ENCODE data around the gene MAGOHB.
A peak's percentile ranks its signal among the peaks of the same experiment; 100 is the strongest.

MAGOHB gene

GRCh38 chr12:10633541-10633940 is 20.1 kb upstream of the MAGOHB start:
- Histone ChIP-seq H2BK5ac (ENCODE audit: low read length) (no peak overlapping the region), H3K36me3 (ENCODE audit: control insufficient read depth, insufficient read depth, low read length) (no peaks in the 10 kb centered on the region), H2BK120ac (ENCODE audit: low read depth, low read length) (no peak overlapping the region), H3K9ac (ENCODE audit: low read length) (no peak overlapping the region), H3K4me1 (ENCODE audit: control insufficient read depth, low read depth, low read length) (no peaks in the 10 kb centered on the region), H4K5ac (ENCODE audit: low read length) (no peak overlapping the region), H4K8ac (ENCODE audit: low read depth, low read length) (no peak overlapping the region), H3K23ac (ENCODE audit: low read length) (no peak overlapping the region), H2BK15ac (replicated peaks; ENCODE audit: low read depth) (no peak overlapping the region), H3K56ac (ENCODE audit: low read length) (no peak overlapping the region), H3K79me1 (ENCODE audit: low read length) (no peaks in the 10 kb centered on the region), H3K27ac (ENCODE audit: low read depth, low read length) (no peak overlapping the region), H3K79me2 (ENCODE audit: control insufficient read depth, insufficient read depth, low read length) (no peaks in the 10 kb centered on the region), H3K4me3 (ENCODE audit: low read length) (no peak overlapping the region), H3K27me3 (ENCODE audit: insufficient read depth, low read length, poor library complexity) (no peaks in the 10 kb centered on the region), H2AK5ac (ENCODE audit: low read length) (no peak overlapping the region), H3K4me2 (ENCODE audit: low read length) (no peak overlapping the region), H3K18ac (ENCODE audit: low read length) (no peak overlapping the region), H3K4ac (ENCODE audit: low read depth, low read length) (no peak overlapping the region)
- WGBS (ENCODE audit: extremely low coverage, insufficient coverage, low lambda C conversion rate): no CpG with 5 or more reads among the region's 3 CpGs
- DNase-seq: no peak

GRCh38 chr12:10632226-10632625 is 18.8 kb upstream of the MAGOHB start:
- no peak overlapping the region for H3K4ac ChIP-seq (ENCODE audit: low read depth, low read length)
- H3K4me3 ChIP-seq (ENCODE audit: low read length): no peak overlapping the region
- H4K5ac ChIP-seq (ENCODE audit: low read length): no peak overlapping the region
- H3K79me1 ChIP-seq (ENCODE audit: low read length): no peaks in the 10 kb centered on the region
- no peak overlapping the region for H2BK120ac ChIP-seq (ENCODE audit: low read depth, low read length)
- no peak overlapping the region for H3K23ac ChIP-seq (ENCODE audit: low read length)
- no peaks in the 10 kb centered on the region for H3K27me3 ChIP-seq (ENCODE audit: insufficient read depth, low read length, poor library complexity)
- no peak overlapping the region for H2BK5ac ChIP-seq (ENCODE audit: low read length)
- no peak overlapping the region for H3K9ac ChIP-seq (ENCODE audit: low read length)
- H3K4me2 ChIP-seq (ENCODE audit: low read length): no peak overlapping the region
- H3K4me1 ChIP-seq (ENCODE audit: control insufficient read depth, low read depth, low read length): no peaks in the 10 kb centered on the region
- no peaks in the 10 kb centered on the region for H3K79me2 ChIP-seq (ENCODE audit: control insufficient read depth, insufficient read depth, low read length)
- no peak overlapping the region for H3K27ac ChIP-seq (ENCODE audit: low read depth, low read length)
- H3K18ac ChIP-seq (ENCODE audit: low read length): no peak overlapping the region
- no peaks in the 10 kb centered on the region for H3K36me3 ChIP-seq (ENCODE audit: control insufficient read depth, insufficient read depth, low read length)
- no peak overlapping the region for H4K8ac ChIP-seq (ENCODE audit: low read depth, low read length)
- no peak overlapping the region for H2AK5ac ChIP-seq (ENCODE audit: low read length)
- H3K56ac ChIP-seq (ENCODE audit: low read length): no peak overlapping the region
- DNase-seq: peak; percentile 73
- no peak overlapping the region for H2BK15ac ChIP-seq (replicated peaks; ENCODE audit: low read depth)

GRCh38 chr12:10624605-10625004 is 11.2 kb upstream of the MAGOHB start:
- Histone ChIP-seq H2BK120ac (ENCODE audit: low read depth, low read length) (no peak overlapping the region), H3K4me1 (ENCODE audit: control insufficient read depth, low read depth, low read length) (no peaks in the 10 kb centered on the region), H3K9ac (ENCODE audit: low read length) (no peak overlapping the region), H3K4me3 (ENCODE audit: low read length) (no peak overlapping the region), H3K4me2 (ENCODE audit: low read length) (no peak overlapping the region), H3K4ac (ENCODE audit: low read depth, low read length) (no peak overlapping the region), H3K27ac (ENCODE audit: low read depth, low read length) (no peak overlapping the region), H3K56ac (ENCODE audit: low read length) (no peak overlapping the region), H2AK5ac (ENCODE audit: low read length) (no peak overlapping the region), H2BK15ac (replicated peaks; ENCODE audit: low read depth) (no peak overlapping the region), H3K18ac (ENCODE audit: low read length) (no peak overlapping the region), H4K5ac (ENCODE audit: low read length) (no peak overlapping the region), H2BK5ac (ENCODE audit: low read length) (no peak overlapping the region), H3K23ac (ENCODE audit: low read length) (no peak overlapping the region), H3K27me3 (ENCODE audit: insufficient read depth, low read length, poor library complexity) (no peaks in the 10 kb centered on the region), H3K79me1 (ENCODE audit: low read length) (no peaks in the 10 kb centered on the region), H3K79me2 (ENCODE audit: control insufficient read depth, insufficient read depth, low read length) (no peaks in the 10 kb centered on the region), H3K36me3 (ENCODE audit: control insufficient read depth, insufficient read depth, low read length) (no peaks in the 10 kb centered on the region), H4K8ac (ENCODE audit: low read depth, low read length) (no peak overlapping the region)
- WGBS (ENCODE audit: extremely low coverage, insufficient coverage, low lambda C conversion rate): no CpG with 5 or more reads among the region's 3 CpGs
- no peak for DNase-seq

GRCh38 chr12:10623131-10623530 is 9.7 kb upstream of the MAGOHB start:
- Histone ChIP-seq H2BK120ac (ENCODE audit: low read depth, low read length) (no peak overlapping the region), H3K79me2 (ENCODE audit: control insufficient read depth, insufficient read depth, low read length) (no peaks in the 10 kb centered on the region), H3K56ac (ENCODE audit: low read length) (no peak overlapping the region), H3K9ac (ENCODE audit: low read length) (no peak overlapping the region), H4K8ac (ENCODE audit: low read depth, low read length) (no peak overlapping the region), H3K18ac (ENCODE audit: low read length) (no peak overlapping the region), H2BK15ac (replicated peaks; ENCODE audit: low read depth) (no peak overlapping the region), H3K36me3 (ENCODE audit: control insufficient read depth, insufficient read depth, low read length) (no peaks in the 10 kb centered on the region), H3K4me1 (ENCODE audit: control insufficient read depth, low read depth, low read length) (no peaks in the 10 kb centered on the region), H2AK5ac (ENCODE audit: low read length) (no peak overlapping the region), H3K27ac (ENCODE audit: low read depth, low read length) (no peak overlapping the region), H3K27me3 (ENCODE audit: insufficient read depth, low read length, poor library complexity) (no peaks in the 10 kb centered on the region), H3K4ac (ENCODE audit: low read depth, low read length) (no peak overlapping the region), H3K79me1 (ENCODE audit: low read length) (no peaks in the 10 kb centered on the region), H3K23ac (ENCODE audit: low read length) (no peak overlapping the region), H3K4me2 (ENCODE audit: low read length) (no peak overlapping the region), H2BK5ac (ENCODE audit: low read length) (no peak overlapping the region), H4K5ac (ENCODE audit: low read length) (no peak overlapping the region), H3K4me3 (ENCODE audit: low read length) (no peak overlapping the region)
- no peak for DNase-seq

- Histone ChIP-seq H3K4ac (ENCODE audit: low read depth, low read length) (no peak overlapping the region), H2BK5ac (ENCODE audit: low read length) (no peak overlapping the region), H3K36me3 (ENCODE audit: control insufficient read depth, insufficient read depth, low read length) (no peaks in the 10 kb centered on the region), H3K9ac (ENCODE audit: low read length) (no peak overlapping the region), H3K4me2 (ENCODE audit: low read length) (no peak overlapping the region), H2BK15ac (replicated peaks; ENCODE audit: low read depth) (no peak overlapping the region), H3K4me1 (ENCODE audit: control insufficient read depth, low read depth, low read length) (no peaks in the 10 kb centered on the region), H3K23ac (ENCODE audit: low read length) (no peak overlapping the region), H3K27me3 (ENCODE audit: insufficient read depth, low read length, poor library complexity) (no peaks in the 10 kb centered on the region), H3K79me1 (ENCODE audit: low read length) (no peaks in the 10 kb centered on the region), H2AK5ac (ENCODE audit: low read length) (no peak overlapping the region), H3K79me2 (ENCODE audit: control insufficient read depth, insufficient read depth, low read length) (no peaks in the 10 kb centered on the region), H2BK120ac (ENCODE audit: low read depth, low read length) (no peak overlapping the region), H3K27ac (ENCODE audit: low read depth, low read length) (no peak overlapping the region), H4K5ac (ENCODE audit: low read length) (no peak overlapping the region), H4K8ac (ENCODE audit: low read depth, low read length) (no peak overlapping the region), H3K18ac (ENCODE audit: low read length) (no peak overlapping the region), H3K56ac (ENCODE audit: low read length) (no peak overlapping the region), H3K4me3 (ENCODE audit: low read length) (no peak overlapping the region)
- no peak for DNase-seq
- no CpG with 5 or more reads among the region's 1 CpG for WGBS (ENCODE audit: extremely low coverage, insufficient coverage, low lambda C conversion rate)
Measured at GRCh38 chr12:10621278-10621677, 7.9 kb upstream of the MAGOHB start.

GRCh38 chr12:10620078-10620779 is 6.8 kb upstream of the MAGOHB start:
- H4K5ac ChIP-seq (ENCODE audit: low read length): no peak overlapping the region

More at GRCh38 chr12:10620078-10620779, 6.8 kb upstream of the MAGOHB start:
- Histone ChIP-seq H3K56ac (ENCODE audit: low read length) (no peak overlapping the region), H3K79me2 (ENCODE audit: control insufficient read depth, insufficient read depth, low read length) (no peaks in the 10 kb centered on the region), H2BK120ac (ENCODE audit: low read depth, low read length) (no peak overlapping the region), H2BK5ac (ENCODE audit: low read length) (no peak overlapping the region), H4K8ac (ENCODE audit: low read depth, low read length) (no peak overlapping the region), H2AK5ac (ENCODE audit: low read length) (no peak overlapping the region), H3K9ac (ENCODE audit: low read length) (no peak overlapping the region), H3K4me1 (ENCODE audit: control insufficient read depth, low read depth, low read length) (no peaks in the 10 kb centered on the region), H3K4me3 (ENCODE audit: low read length) (no peak overlapping the region), H3K18ac (ENCODE audit: low read length) (no peak overlapping the region), H3K23ac (ENCODE audit: low read length) (no peak overlapping the region), H3K27me3 (ENCODE audit: insufficient read depth, low read length, poor library complexity) (no peaks in the 10 kb centered on the region), H3K27ac (ENCODE audit: low read depth, low read length) (no peak overlapping the region), H3K79me1 (ENCODE audit: low read length) (no peaks in the 10 kb centered on the region), H3K4me2 (ENCODE audit: low read length) (no peak overlapping the region), H3K36me3 (ENCODE audit: control insufficient read depth, insufficient read depth, low read length) (no peaks in the 10 kb centered on the region), H2BK15ac (replicated peaks; ENCODE audit: low read depth) (no peak overlapping the region), H3K4ac (ENCODE audit: low read depth, low read length) (no peak overlapping the region)
- DNase-seq: no peak
- WGBS (ENCODE audit: extremely low coverage, insufficient coverage, low lambda C conversion rate): no CpG with 5 or more reads among the region's 10 CpGs
